ENCODE measurements around the gene RBMS3.

Gene RBMS3

GRCh38 chr3:29554566-29554965 lies 273.7 kb downstream of the RBMS3 start:
- no peak for DNase-seq (ENCODE audit: low spot score)
- in situ Hi-C loops (cut with MboI; ENCODE audit: low pct_unique_long_range_greater_than_20kb, low sequenced_read_pairs, unreplicated experiment), result no loop called here
- TF ChIP-seq CTCF (IDR thresholded peaks at IDR 0.05; ENCODE audit: extremely low read depth, insufficient read depth, missing control alignments), result no peak

- TF ChIP-seq CTCF (IDR thresholded peaks at IDR 0.05; ENCODE audit: extremely low read depth, insufficient read depth, missing control alignments), result no peak
- in situ Hi-C loops (cut with MboI; ENCODE audit: low pct_unique_long_range_greater_than_20kb, low sequenced_read_pairs, unreplicated experiment), result no loop called here
- no peak for DNase-seq (ENCODE audit: low spot score)
Observed at GRCh38 chr3:29555590-29555989, 274.7 kb downstream of the RBMS3 start.

GRCh38 chr3:29557186-29557585 lies 276.3 kb downstream of the RBMS3 start:
- no peak for TF ChIP-seq CTCF (IDR thresholded peaks at IDR 0.05; ENCODE audit: extremely low read depth, insufficient read depth, missing control alignments)
- in situ Hi-C loops (cut with MboI; ENCODE audit: low pct_unique_long_range_greater_than_20kb, low sequenced_read_pairs, unreplicated experiment), result no loop called here
- DNase-seq (ENCODE audit: low spot score), result no peak

GRCh38 chr3:29557825-29558224 lies 277.0 kb downstream of the RBMS3 start:
- TF ChIP-seq CTCF (IDR thresholded peaks at IDR 0.05; ENCODE audit: extremely low read depth, insufficient read depth, missing control alignments), result no peak
- in situ Hi-C loops (cut with MboI; ENCODE audit: low pct_unique_long_range_greater_than_20kb, low sequenced_read_pairs, unreplicated experiment), result no loop called here
- no peak for DNase-seq (ENCODE audit: low spot score)

GRCh38 chr3:29559741-29560465 lies 279.0 kb downstream of the RBMS3 start:
- no peak for DNase-seq (ENCODE audit: low spot score)
- TF ChIP-seq CTCF (IDR thresholded peaks at IDR 0.05; ENCODE audit: extremely low read depth, insufficient read depth, missing control alignments), result no peak
- in situ Hi-C loops (cut with MboI; ENCODE audit: low pct_unique_long_range_greater_than_20kb, low sequenced_read_pairs, unreplicated experiment), result no loop called here

GRCh38 chr3:29561651-29562149 lies 280.8 kb downstream of the RBMS3 start:
- no peak for DNase-seq (ENCODE audit: low spot score)
- in situ Hi-C loops (cut with MboI; ENCODE audit: low pct_unique_long_range_greater_than_20kb, low sequenced_read_pairs, unreplicated experiment), result no loop called here
- no peak for TF ChIP-seq CTCF (IDR thresholded peaks at IDR 0.05; ENCODE audit: extremely low read depth, insufficient read depth, missing control alignments)
